Measurements from ENCODE around the gene SVEP1. TPM values are rescaled to one million over a fixed set of nuclear protein-coding genes. Genes with fewer than 3 reads are reported as not detected.

The SVEP1 gene
- total and polyA plus RNA-seq, 2 experiments from 2014 or later, result 5.3 to 14.6 TPM

GRCh38 chr9:110588296-110588695, 8.8 kb upstream of the SVEP1 start:
- Histone ChIP-seq H3K27ac (no peak overlapping the region), H3K9me3 (ENCODE audit: low read depth) (no peaks in the 10 kb centered on the region), H3K27me3 (no peaks in the 10 kb centered on the region), H3K79me2 (no peaks in the 10 kb centered on the region), H2AFZ (no peak overlapping the region), H3K9me2 (replicated peaks; ENCODE audit: insufficient read depth) (no peaks in the 10 kb centered on the region), H4K20me1 (ENCODE audit: insufficient read depth, poor library complexity, severe bottlenecking) (no peaks in the 10 kb centered on the region), H3K4me3 (no peak overlapping the region), H3K4me1 (ENCODE audit: insufficient read depth) (no peaks in the 10 kb centered on the region), H3K4me2 (no peak overlapping the region), H3K36me3 (replicated peaks; ENCODE audit: insufficient read depth, low read depth) (no peaks in the 10 kb centered on the region)
- TF ChIP-seq EZH2 (IDR thresholded peaks at IDR 0.05; ENCODE audit: borderline replicate concordance) (no peak), EZH2phosphoT487 (IDR thresholded peaks at IDR 0.05; ENCODE audit: low read depth, severe bottlenecking, unreplicated experiment) (no peak), CTCF (IDR thresholded peaks at IDR 0.05; ENCODE audit: poor library complexity) (no peak)
- 77% methylated on average over 1 of the region's 1 CpG for WGBS (ENCODE audit: low lambda C conversion rate, missing lambda C conversion rate)
- DNase-seq (ENCODE audit: low spot score), result no peak

- H3K27ac ChIP-seq, result no peak overlapping the region
- H2AFZ ChIP-seq, result no peak overlapping the region
- H3K36me3 ChIP-seq (replicated peaks; ENCODE audit: insufficient read depth, low read depth), result no peaks in the 10 kb centered on the region
- no peaks in the 10 kb centered on the region for H4K20me1 ChIP-seq (ENCODE audit: insufficient read depth, poor library complexity, severe bottlenecking)
- H3K79me2 ChIP-seq, result no peaks in the 10 kb centered on the region
- WGBS (ENCODE audit: low lambda C conversion rate, missing lambda C conversion rate), result 55% methylated on average over 4 of the region's 4 CpGs
- peaks cover 26% of the 10 kb centered on the region for H3K27me3 ChIP-seq
- no peak overlapping the region for H3K4me3 ChIP-seq
- no peaks in the 10 kb centered on the region for H3K9me3 ChIP-seq (ENCODE audit: low read depth)
- no peaks in the 10 kb centered on the region for H3K9me2 ChIP-seq (replicated peaks; ENCODE audit: insufficient read depth)
- H3K4me2 ChIP-seq, result no peak overlapping the region
- TF ChIP-seq CTCF (IDR thresholded peaks at IDR 0.05; ENCODE audit: poor library complexity), result no peak
- TF ChIP-seq EZH2 (IDR thresholded peaks at IDR 0.05; ENCODE audit: borderline replicate concordance), result no peak
- no peaks in the 10 kb centered on the region for H3K4me1 ChIP-seq (ENCODE audit: insufficient read depth)
- no peak for DNase-seq (ENCODE audit: low spot score)
Observed at GRCh38 chr9:110583237-110583636, 3.7 kb upstream of the SVEP1 start.

GRCh38 chr9:110582156-110582555, 2.6 kb upstream of the SVEP1 start:
- Histone ChIP-seq H3K9me3 (ENCODE audit: low read depth) (no peaks in the 10 kb centered on the region), H2AFZ (no peak overlapping the region), H3K4me3 (no peak overlapping the region), H3K9me2 (replicated peaks; ENCODE audit: insufficient read depth) (no peaks in the 10 kb centered on the region), H3K4me1 (ENCODE audit: insufficient read depth) (no peaks in the 10 kb centered on the region), H4K20me1 (ENCODE audit: insufficient read depth, poor library complexity, severe bottlenecking) (no peaks in the 10 kb centered on the region), H3K27me3 (peaks cover 34% of the 10 kb centered on the region), H3K27ac (no peak overlapping the region), H3K36me3 (replicated peaks; ENCODE audit: insufficient read depth, low read depth) (no peaks in the 10 kb centered on the region), H3K79me2 (peaks cover 5% of the 10 kb centered on the region), H3K4me2 (no peak overlapping the region)
- TF ChIP-seq EZH2phosphoT487 (IDR thresholded peaks at IDR 0.05; ENCODE audit: low read depth, severe bottlenecking, unreplicated experiment) (no peak), CTCF (IDR thresholded peaks at IDR 0.05; ENCODE audit: poor library complexity) (no peak), EZH2 (IDR thresholded peaks at IDR 0.05; ENCODE audit: borderline replicate concordance) (no peak)
- WGBS (ENCODE audit: low lambda C conversion rate, missing lambda C conversion rate), result 41% methylated on average over 3 of the region's 3 CpGs
- no peak for DNase-seq (ENCODE audit: low spot score)

GRCh38 chr9:110580850-110581249, 1.3 kb upstream of the SVEP1 start:
- Histone ChIP-seq H3K79me2 (peaks cover 5% of the 10 kb centered on the region), H3K4me3 (no peak overlapping the region), H3K27ac (no peak overlapping the region), H3K4me2 (peak overlapping the region; percentile 95), H3K9me2 (replicated peaks; ENCODE audit: insufficient read depth) (no peaks in the 10 kb centered on the region), H3K4me1 (ENCODE audit: insufficient read depth) (no peaks in the 10 kb centered on the region), H3K36me3 (replicated peaks; ENCODE audit: insufficient read depth, low read depth) (no peaks in the 10 kb centered on the region), H2AFZ (no peak overlapping the region), H3K9me3 (ENCODE audit: low read depth) (no peaks in the 10 kb centered on the region), H4K20me1 (ENCODE audit: insufficient read depth, poor library complexity, severe bottlenecking) (no peaks in the 10 kb centered on the region), H3K27me3 (peaks cover 34% of the 10 kb centered on the region)
- DNase-seq (ENCODE audit: low spot score), result no peak
- TF ChIP-seq EZH2phosphoT487 (IDR thresholded peaks at IDR 0.05; ENCODE audit: low read depth, severe bottlenecking, unreplicated experiment) (no peak), CTCF (IDR thresholded peaks at IDR 0.05; ENCODE audit: poor library complexity) (no peak), EZH2 (IDR thresholded peaks at IDR 0.05; ENCODE audit: borderline replicate concordance) (no peak)
- 67% methylated on average over 6 of the region's 6 CpGs for WGBS (ENCODE audit: low lambda C conversion rate, missing lambda C conversion rate)

Measured in hepatocyte (in vitro differentiated cells).